ENCODE results near the gene LNX1.

The LNX1 gene

GRCh38 chr4:53579826-53580225 is 11.5 kb downstream of the LNX1 start:
- no peak for TF ChIP-seq CTCF (IDR thresholded peaks at IDR 0.05)
- Histone ChIP-seq H3K4me1 (peaks cover 0 to 13% (median 2%) of the 10 kb centered on the region in 4 donors), H3K27me3 (no peaks in the 10 kb centered on the region), H3K27ac (no peak overlapping the region), H3K4me3 (no peak overlapping the region), H3K9me3 (no peaks in the 10 kb centered on the region), H3K36me3 (no peaks in the 10 kb centered on the region)
- intact Hi-C loops (cut with DNase I; ENCODE audit: low total_unique reads), result no loop called here
- DNase-seq, result no peak

- no peaks in the 10 kb centered on the region for H3K9me3 ChIP-seq
- intact Hi-C loops (cut with DNase I; ENCODE audit: low total_unique reads), result no loop called here
- H3K27me3 ChIP-seq, result no peaks in the 10 kb centered on the region
- no peak for DNase-seq
- no peaks in the 10 kb centered on the region for H3K36me3 ChIP-seq
- no peak overlapping the region for H3K4me3 ChIP-seq
- peaks cover 0 to 13% (median 2%) of the 10 kb centered on the region in 4 donors for H3K4me1 ChIP-seq
- no peak overlapping the region for H3K27ac ChIP-seq
- TF ChIP-seq CTCF (IDR thresholded peaks at IDR 0.05), result no peak
Observed at GRCh38 chr4:53576676-53577372, 14.5 kb downstream of the LNX1 start.

- DNase-seq, result no peak
- intact Hi-C loops (cut with DNase I; ENCODE audit: low total_unique reads), result no loop called here
- H3K4me3 ChIP-seq, result no peak overlapping the region
- TF ChIP-seq CTCF (IDR thresholded peaks at IDR 0.05), result no peak
- no peaks in the 10 kb centered on the region for H3K27me3 ChIP-seq
- no peak overlapping the region for H3K27ac ChIP-seq
- H3K9me3 ChIP-seq, result no peaks in the 10 kb centered on the region
- no peaks in the 10 kb centered on the region for H3K36me3 ChIP-seq
- peaks cover 0 to 13% (median 2%) of the 10 kb centered on the region in 4 donors for H3K4me1 ChIP-seq
Observed at GRCh38 chr4:53576071-53576617, 15.1 kb downstream of the LNX1 start.

GRCh38 chr4:53575552-53575951 is 15.7 kb downstream of the LNX1 start:
- intact Hi-C loops (cut with DNase I; ENCODE audit: low total_unique reads), result no loop called here

GRCh38 chr4:53574528-53574927 is 16.8 kb downstream of the LNX1 start:
- no peak for DNase-seq
- no peaks in the 10 kb centered on the region for H3K27me3 ChIP-seq

More at GRCh38 chr4:53575552-53575951, 15.7 kb downstream of the LNX1 start:
- no peaks in the 10 kb centered on the region for H3K36me3 ChIP-seq
- H3K27me3 ChIP-seq, result no peaks in the 10 kb centered on the region
- peaks cover 0 to 13% (median 2%) of the 10 kb centered on the region in 4 donors for H3K4me1 ChIP-seq
- H3K4me3 ChIP-seq, result no peak overlapping the region
- no peak for TF ChIP-seq CTCF (IDR thresholded peaks at IDR 0.05)
- DNase-seq, result no peak
- H3K27ac ChIP-seq, result no peak overlapping the region
- no peaks in the 10 kb centered on the region for H3K9me3 ChIP-seq

More at GRCh38 chr4:53574528-53574927, 16.8 kb downstream of the LNX1 start:
- Histone ChIP-seq H3K27ac (no peak overlapping the region), H3K4me3 (no peak overlapping the region), H3K9me3 (no peaks in the 10 kb centered on the region), H3K36me3 (no peaks in the 10 kb centered on the region), H3K4me1 (peaks cover 0 to 13% (median 2%) of the 10 kb centered on the region in 4 donors)
- no peak for TF ChIP-seq CTCF (IDR thresholded peaks at IDR 0.05)
- intact Hi-C loops (cut with DNase I; ENCODE audit: low total_unique reads), result no loop called here

All from tibial artery (tissue), 4 donors.